Dermis microvascular lymphatic vessel endothelial cell (primary cell): ENCODE results near the gene XPNPEP2. TPM values are rescaled to one million over a fixed set of nuclear protein-coding genes. Genes with fewer than 3 reads are reported as not detected.

Experiments
- DNase-seq, 2 donors: peaks; one replicate each; pipeline versions ENCODE4 v3.0.0 to v3.0.0-alpha.2; 2010; ENCODE audit warnings: low read depth in 2 of 2
- total RNA-seq: library from RNA; depleted of rRNA; stranded (reverse); fragments of >200 nt; gene quantifications from 2 replicates; pipeline ENCODE4 v1.2.1, GENCODE V29; 2014

The XPNPEP2 gene
- total RNA-seq, 1 donor from 2014 or later = not detected

- DNase-seq = no peak
Observed at GRCh38 chrX:129797251-129797906, 58.6 kb downstream of the XPNPEP2 start.

GRCh38 chrX:129798456-129798855 is 59.7 kb downstream of the XPNPEP2 start:
- no peak for DNase-seq

GRCh38 chrX:129798888-129799287 is 60.1 kb downstream of the XPNPEP2 start:
- DNase-seq = no peak

- no peak for DNase-seq
Observed at GRCh38 chrX:129800186-129800585, 61.4 kb downstream of the XPNPEP2 start.

GRCh38 chrX:129802863-129803262 is 64.1 kb downstream of the XPNPEP2 start:
- DNase-seq = no peak

- no peak for DNase-seq
Observed at GRCh38 chrX:129804806-129805205, 66.0 kb downstream of the XPNPEP2 start.

GRCh38 chrX:129808158-129808828 is 69.5 kb downstream of the XPNPEP2 start:
- DNase-seq = no peak

- no peak for DNase-seq
Observed at GRCh38 chrX:129808829-129809796, 70.3 kb downstream of the XPNPEP2 start.

GRCh38 chrX:129813662-129814368 is 75.0 kb downstream of the XPNPEP2 start:
- no peak for DNase-seq

GRCh38 chrX:129818123-129818522 is 79.3 kb downstream of the XPNPEP2 start:
- no peak for DNase-seq

Other genes starting within 250 kb of the XPNPEP2 start
- gene SMARCA1, start 215.5 kb upstream of the XPNPEP2 start, total RNA-seq = 16.4 and 21.7 TPM in 2 replicates
- gene OCRL, start 198.7 kb upstream of the XPNPEP2 start, total RNA-seq = 10.1 and 14.5 TPM in 2 replicates
- 13.9 and 19.3 TPM in 2 replicates for gene APLN, start 84.0 kb upstream of the XPNPEP2 start, total RNA-seq
- gene SASH3, start 41.0 kb downstream of the XPNPEP2 start, total RNA-seq = not detected in 2 replicates
- gene ZDHHC9, start 104.9 kb downstream of the XPNPEP2 start, total RNA-seq = 12.7 and 14.9 TPM in 2 replicates
- gene UTP14A, start 167.2 kb downstream of the XPNPEP2 start, total RNA-seq = 12.4 and 13.5 TPM in 2 replicates
- gene BCORL1, start 243.7 kb downstream of the XPNPEP2 start, total RNA-seq = 1.7 and 4.2 TPM in 2 replicates